GM04503 (cell line): ENCODE measurements around the gene OPTC.

Experiments
- DNase-seq: peaks from one replicate; pipeline ENCODE4 v3.0.0-alpha.2; 2012; ENCODE audit warnings: low read depth

OPTC gene

DNA sequence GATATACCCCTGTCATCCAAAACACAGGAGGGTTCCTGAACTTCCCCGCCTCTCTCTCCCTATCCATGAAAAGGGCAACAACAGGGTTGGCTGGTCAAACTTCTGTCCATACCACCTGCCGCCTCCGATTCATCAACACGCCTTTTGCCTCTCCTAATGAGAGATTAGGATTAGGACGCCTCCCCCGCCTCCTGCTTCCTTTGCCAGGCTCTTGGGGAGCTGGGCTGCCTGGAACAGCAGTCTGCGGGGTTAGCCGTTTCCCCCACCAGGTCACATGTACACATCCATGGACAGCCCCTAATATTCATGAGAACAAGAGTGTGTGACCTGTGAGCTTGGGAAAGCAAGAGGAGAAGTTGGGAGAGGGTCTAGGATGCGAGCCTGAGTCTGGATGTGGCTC, 2.3 kb upstream of the OPTC start:
- DNase-seq: no peak

GRCh38 chr1:203492082-203492747, 1.7 kb upstream of the OPTC start:
- no peak for DNase-seq

GRCh38 chr1:203492748-203493130, 1.2 kb upstream of the OPTC start:
- no peak for DNase-seq

GRCh38 chr1:203495845-203496244, 1.9 kb downstream of the OPTC start:
- DNase-seq: no peak

- DNase-seq: no peak
These were observed 3.4 kb downstream of the OPTC start for GRCh38 chr1:203497269-203497777.

GRCh38 chr1:203499643-203500278, 5.8 kb downstream of the OPTC start:
- no peak for DNase-seq

GRCh38 chr1:203500279-203500678, 6.3 kb downstream of the OPTC start:
- no peak for DNase-seq

DNA sequence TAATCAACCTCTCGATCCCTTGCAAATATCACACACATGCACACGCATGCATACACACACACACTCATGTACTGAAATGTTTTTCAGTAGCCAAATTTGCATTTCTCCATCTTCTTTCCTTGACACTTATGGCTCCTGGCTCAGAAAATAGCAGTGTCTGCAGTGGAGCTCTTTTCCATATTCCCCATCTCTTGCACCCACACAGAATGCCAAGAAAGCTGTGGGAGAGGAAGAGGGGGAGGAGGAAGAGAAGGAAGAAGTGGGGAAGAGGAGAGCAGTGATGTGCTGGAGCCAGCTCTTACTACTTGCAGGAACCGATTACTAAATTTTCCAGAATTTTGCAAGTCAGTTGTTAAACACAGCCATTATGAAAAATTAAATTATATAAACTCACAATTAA, 9.9 kb downstream of the OPTC start:
- DNase-seq: no peak

GRCh38 chr1:203504400-203505250, 10.7 kb downstream of the OPTC start:
- DNase-seq: no peak

DNA sequence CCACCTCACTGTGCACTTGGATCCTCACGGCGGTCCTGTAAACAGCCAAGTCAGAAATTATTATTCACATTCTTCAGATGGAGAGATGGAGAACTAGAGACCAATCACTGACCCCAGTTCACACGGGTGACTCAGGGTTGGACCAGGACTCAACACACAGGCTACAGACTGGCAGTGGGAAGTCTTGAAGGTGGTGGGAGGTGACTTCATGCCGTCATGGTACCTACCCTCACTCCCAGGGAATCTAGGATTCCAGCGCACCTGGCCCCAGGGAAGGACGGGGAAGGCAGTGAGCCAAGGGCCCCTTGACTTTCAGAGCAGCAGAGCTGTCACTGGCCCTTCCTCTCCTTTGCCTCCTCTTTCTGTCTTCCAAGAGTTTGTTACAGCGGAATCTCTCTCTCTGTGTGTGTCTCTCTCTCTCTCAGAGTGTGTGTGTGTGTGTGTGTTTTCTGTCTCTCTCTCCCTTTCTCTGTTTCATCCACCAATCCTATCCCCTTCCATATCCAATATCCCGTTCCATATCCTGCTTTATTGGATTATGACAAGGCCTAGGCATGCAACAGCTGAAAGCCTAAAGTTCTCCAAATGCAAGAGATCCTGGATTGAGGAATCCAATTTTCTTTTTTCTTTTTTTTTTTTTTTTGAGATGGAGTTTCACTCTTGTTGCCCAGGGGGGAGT, 11.7 kb downstream of the OPTC start:
- DNase-seq: no peak

- DNase-seq: no peak
These were observed 13.1 kb downstream of the OPTC start for GRCh38 chr1:203506858-203507626.

DNA sequence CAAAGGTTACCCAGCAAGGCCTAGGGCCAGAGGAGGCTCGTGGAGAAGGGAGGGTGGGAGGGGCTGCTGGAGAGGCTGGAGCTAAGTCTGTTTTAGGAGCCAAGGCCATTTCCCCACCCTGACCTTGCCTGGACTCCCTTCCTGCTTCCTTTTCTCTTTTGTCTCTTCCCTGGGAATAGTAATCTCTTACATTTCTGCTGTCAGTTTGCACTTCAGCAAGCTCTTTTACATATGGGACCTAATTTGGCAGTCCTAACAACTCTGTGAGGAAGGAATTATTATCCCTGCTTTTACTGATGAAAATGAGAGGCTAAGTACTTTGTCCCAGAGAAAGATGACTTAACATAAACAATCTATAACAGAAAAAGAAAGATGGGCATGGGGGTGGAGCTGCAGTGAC, 13.8 kb downstream of the OPTC start:
- DNase-seq: no peak

GRCh38 chr1:203508463-203509073, 14.6 kb downstream of the OPTC start:
- DNase-seq: no peak

DNA sequence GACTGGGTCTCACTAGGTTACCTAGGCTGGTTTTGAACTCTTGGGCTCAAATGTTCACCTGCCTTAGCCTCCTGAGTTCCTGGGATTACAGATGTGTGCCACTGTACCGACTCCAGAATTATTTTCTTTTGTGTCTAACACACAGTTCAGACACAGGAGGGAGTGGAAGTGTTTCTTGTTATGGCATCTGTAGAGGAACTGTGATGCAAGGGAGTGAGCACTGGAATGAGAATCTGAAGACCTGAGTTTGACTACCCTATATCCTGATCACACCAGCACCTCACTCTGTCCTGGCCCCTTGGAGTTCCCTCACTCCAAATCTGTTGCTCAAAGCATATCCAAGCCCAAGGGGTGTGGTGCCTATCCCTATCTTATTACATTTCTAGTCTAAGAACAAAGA, 15.2 kb downstream of the OPTC start:
- no peak for DNase-seq

DNA sequence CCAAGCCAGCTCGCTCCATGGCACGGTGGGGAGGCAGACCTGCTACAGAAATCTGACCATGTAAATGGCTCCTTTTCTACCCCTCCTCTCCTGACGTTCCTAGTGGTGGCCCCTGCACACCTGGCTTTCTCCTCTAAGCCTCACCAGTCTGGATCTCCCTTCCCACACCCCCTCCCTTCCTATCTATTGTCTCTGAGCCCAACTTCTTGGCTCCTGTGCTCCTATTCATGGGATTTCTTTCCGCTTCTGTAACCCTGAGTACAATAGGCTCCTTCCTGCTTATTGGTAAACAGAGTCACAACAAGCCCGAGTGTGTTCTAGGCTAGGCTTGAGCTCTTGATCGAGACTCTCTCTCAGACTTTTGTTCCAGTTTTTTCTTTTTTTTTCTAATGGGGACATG, 17.6 kb downstream of the OPTC start:
- DNase-seq: no peak

GRCh38 chr1:203511930-203512329, 18.0 kb downstream of the OPTC start:
- no peak for DNase-seq

GRCh38 chr1:203512517-203512847, 18.5 kb downstream of the OPTC start:
- DNase-seq: no peak

DNA sequence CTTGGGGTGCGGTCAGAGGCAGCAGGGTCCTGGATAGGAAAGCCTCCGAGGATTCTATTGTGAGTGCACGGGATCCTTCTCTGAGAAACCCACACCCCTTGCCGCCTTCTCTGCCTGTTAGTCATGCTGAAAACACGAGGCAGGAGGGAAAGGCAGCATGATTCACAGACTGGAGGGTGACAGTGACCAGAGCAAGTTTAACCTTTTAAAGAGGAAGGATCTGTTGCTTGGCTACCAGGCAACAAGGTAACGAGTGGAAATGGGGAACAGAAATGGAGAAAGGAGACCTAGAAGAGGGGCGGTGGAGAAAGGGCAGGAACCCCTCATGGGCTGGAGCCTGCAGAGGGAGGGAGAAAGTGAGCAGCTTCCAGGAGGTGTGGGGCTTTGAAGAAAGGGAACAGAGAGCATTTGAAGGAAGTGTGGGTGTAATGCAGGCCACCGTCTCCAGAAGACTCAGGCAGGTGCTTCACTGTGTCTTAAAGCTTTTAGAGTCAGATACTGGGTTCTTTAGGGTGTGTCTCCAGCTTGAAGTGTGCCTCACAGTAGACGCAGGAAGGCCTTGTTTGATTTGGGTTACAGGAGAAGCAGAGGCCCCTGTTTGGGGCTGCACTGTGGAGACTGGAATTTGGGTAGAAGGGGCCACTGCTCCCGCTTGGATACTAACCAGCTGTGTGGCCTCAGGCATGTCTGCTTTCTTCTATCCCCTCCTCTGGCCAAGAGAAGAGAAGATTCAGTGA, 19.1 kb downstream of the OPTC start:
- peak; percentile 90 for DNase-seq

GRCh38 chr1:203513585-203514031, 19.7 kb downstream of the OPTC start:
- no peak for DNase-seq

DNA sequence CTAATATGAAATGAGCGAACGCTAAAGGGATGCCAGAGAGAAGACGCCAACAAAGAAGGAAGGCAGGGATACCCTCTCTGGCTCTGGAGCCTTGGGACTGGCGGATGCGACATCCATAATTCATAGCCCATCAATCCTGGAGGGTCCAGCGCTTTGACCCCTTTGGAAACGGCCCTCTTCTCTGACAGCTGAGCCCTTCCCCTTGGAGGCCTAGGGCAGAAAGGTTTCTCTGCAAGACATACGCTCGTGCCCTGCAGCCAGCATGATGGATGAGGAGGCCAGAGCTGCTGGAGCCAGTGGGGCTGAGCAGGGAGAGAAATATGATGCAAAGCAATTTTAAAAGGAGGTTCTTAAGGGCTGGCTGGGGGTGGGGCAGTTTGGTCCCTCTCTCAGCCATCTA, 22.2 kb downstream of the OPTC start:
- no peak for DNase-seq

DNA sequence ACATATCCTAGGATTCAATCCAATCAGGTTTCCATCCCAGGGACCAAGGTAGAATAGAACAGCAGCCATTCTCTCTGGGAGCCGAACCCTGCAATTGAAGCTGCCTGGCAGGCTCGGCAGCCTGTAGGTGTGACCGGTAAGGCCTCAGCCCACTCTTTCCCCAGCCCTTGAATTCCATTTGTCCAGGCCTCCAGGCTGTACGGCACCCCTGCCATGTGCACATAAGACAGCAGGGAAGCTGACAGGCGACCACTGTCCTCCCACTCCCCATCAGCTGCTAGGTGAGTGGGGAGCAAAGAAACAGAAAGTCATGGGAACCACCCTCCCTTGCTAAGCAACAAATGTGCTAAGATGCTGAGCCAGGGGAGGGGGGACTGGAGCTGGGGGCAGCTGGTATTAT, 23.0 kb downstream of the OPTC start:
- DNase-seq: no peak
